IPS-15b (cell line): ENCODE results near the gene GSG1L.

Experiments
- H3K27me3 ChIP-seq: one replicate; pipeline ENCODE4 v1.6.1; 2013; ENCODE audit warnings: low read length; ENCODE audit not compliant: control insufficient read depth, insufficient read depth
- H3K36me3 ChIP-seq: one replicate; pipeline ENCODE4 v1.6.1; 2013; ENCODE audit warnings: low read length; ENCODE audit not compliant: control insufficient read depth, insufficient read depth
- H3K4me1 ChIP-seq: one replicate; pipeline ENCODE4 v1.6.1; 2013; ENCODE audit warnings: mild to moderate bottlenecking, low read length; ENCODE audit not compliant: control insufficient read depth, insufficient read depth
- H3K4me3 ChIP-seq: one replicate; pipeline ENCODE4 v1.5.1; 2013; ENCODE audit warnings: low read depth, low read length
- H3K9ac ChIP-seq: one replicate; pipeline ENCODE4 v1.6.1; 2013; ENCODE audit warnings: low read depth, mild to moderate bottlenecking, low read length
- H3K9me3 ChIP-seq: one replicate; pipeline ENCODE4 v1.6.1; 2013; ENCODE audit warnings: mild to moderate bottlenecking, low read length; ENCODE audit not compliant: control insufficient read depth, insufficient read depth

Gene GSG1L

DNA sequence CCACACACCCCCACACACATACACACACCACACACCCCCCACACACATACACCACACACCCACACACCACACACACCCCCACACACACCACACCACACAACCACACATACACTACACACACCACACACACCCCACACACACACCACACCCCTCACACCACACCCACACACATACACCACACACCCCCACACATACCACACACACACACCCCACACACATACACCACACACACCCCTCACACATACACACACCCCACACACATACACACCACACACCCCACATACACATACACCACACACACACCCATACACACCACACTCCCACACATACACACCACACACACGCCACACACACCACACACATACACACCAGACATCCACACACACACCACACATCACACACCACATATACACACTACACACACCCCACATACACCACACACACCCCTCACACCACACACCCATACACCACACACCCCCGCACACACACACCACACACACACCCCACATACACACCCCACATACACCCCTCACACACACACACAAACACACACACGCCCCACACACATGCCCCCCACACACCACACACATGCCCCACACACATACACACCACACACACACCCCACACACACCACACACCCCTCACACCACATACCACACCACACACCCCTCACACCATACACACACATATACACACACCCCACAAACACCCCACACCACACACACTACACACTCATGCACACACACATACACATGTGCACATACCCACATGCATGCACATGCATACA, 25.9 kb upstream of the GSG1L start:
- Histone ChIP-seq H3K9me3 (no peaks in the 10 kb centered on the region), H3K4me3 (no peak overlapping the region), H3K9ac (no peak overlapping the region), H3K36me3 (no peaks in the 10 kb centered on the region), H3K4me1 (peaks cover 18% of the 10 kb centered on the region), H3K27me3 (no peaks in the 10 kb centered on the region)

DNA sequence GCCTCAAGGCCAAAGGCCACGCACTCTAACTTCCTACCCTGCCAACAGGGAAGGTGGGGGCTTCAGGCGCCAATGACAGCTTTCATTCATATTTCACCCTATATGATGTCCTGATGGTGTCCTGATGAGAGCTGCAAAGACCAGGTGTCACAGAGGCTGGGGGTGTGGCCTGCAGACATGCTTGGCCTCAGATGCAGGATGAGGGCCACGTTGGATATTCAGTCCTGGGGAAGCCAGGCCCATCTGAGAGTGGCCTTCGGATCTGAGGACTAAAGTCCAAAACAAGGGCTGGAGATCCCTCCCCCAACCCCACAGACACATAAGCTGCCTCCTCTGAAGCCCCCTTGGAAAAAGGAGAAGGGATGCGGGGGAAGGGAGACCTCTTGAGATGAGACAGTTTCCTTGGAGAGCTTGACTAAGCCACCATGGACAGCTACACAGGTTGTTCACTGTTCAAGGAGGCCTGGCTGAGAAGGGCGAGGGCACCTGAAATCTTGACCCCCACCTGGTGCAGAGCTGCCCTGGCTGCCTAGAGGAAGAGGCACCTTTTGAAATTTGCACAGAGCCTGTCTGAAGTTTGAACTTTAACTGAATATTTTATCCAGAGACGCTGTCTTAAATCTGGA, 24.3 kb upstream of the GSG1L start:
- no peak overlapping the region for H3K9ac ChIP-seq
- H3K9me3 ChIP-seq: no peaks in the 10 kb centered on the region
- peaks cover 10% of the 10 kb centered on the region for H3K4me1 ChIP-seq
- no peaks in the 10 kb centered on the region for H3K36me3 ChIP-seq
- H3K27me3 ChIP-seq: no peaks in the 10 kb centered on the region
- H3K4me3 ChIP-seq: no peak overlapping the region

DNA sequence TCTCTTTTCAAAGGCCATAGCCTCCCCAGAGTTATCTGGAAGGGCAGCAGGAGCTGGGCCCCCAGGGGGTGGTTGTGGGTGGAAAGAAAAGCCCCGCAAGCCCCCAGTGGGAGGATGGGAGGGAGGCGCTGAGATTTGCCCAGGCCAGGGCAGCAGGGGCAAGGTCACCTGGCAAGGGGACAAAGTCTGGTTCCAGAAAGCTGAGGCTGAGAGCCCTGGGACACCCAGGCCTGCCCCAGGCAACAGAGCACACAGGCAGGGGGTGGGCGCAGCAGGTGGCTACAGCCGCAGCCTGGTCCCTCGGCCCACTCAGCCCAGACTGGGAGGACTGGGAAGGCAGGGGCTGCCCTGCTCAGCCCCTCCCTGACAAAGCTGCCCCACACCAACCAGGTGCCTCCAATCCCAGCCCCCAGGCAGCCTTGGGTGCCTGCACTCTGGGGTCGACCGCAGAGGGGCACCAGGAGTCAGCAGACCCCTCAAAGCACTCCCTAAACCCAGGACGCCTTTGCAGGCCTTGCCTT, 23.7 kb upstream of the GSG1L start:
- Histone ChIP-seq H3K4me3 (no peak overlapping the region), H3K36me3 (no peaks in the 10 kb centered on the region), H3K9me3 (no peaks in the 10 kb centered on the region), H3K27me3 (no peaks in the 10 kb centered on the region), H3K9ac (no peak overlapping the region), H3K4me1 (peaks cover 10% of the 10 kb centered on the region)

DNA sequence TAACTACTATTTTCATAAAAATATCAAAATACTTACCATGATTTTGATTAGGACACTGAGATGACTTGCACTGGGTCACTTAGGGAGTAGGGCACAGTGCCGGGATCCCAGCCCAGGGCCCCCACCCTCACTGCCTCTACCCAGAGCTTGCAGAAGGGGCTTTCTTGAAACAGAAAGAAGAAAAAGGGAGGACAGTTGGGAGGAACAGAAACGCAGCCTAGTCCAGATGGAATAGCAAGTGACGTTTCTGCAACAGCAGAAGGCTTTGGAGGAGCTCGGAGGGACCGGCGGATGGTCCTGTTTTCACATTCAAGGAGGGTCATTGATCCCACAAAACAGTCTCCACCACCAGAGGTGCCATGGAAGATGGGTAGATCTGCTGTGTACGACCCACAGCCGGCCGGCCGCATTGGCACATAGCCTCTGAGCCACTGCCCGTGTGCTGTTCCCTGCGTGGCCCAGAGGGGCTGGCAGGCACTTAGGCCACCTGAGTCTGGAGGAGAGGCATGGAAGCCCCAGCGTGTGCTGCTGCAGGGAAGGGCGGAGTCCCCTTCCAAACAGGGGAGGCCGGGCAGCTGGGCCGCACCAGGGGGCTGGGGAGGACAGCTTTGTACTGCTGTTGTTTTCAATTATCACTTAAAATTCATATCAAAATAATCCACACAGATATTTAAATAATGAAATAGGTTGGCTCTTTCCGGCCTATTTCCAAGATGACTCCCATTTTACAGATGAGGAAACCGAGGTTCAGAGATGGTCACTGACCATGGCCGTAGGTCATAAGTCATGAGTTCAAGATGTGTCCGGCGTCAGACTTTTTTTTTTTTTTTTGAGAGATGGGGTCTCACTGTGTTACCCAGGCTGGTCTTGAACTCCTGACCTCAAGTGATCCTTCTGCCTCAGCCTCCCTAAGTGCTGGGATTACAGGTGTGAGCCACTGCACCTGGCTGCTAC, 22.9 kb upstream of the GSG1L start:
- no peaks in the 10 kb centered on the region for H3K36me3 ChIP-seq
- H3K9ac ChIP-seq: no peak overlapping the region
- no peaks in the 10 kb centered on the region for H3K9me3 ChIP-seq
- no peaks in the 10 kb centered on the region for H3K27me3 ChIP-seq
- no peak overlapping the region for H3K4me3 ChIP-seq
- peaks cover 4% of the 10 kb centered on the region for H3K4me1 ChIP-seq

DNA sequence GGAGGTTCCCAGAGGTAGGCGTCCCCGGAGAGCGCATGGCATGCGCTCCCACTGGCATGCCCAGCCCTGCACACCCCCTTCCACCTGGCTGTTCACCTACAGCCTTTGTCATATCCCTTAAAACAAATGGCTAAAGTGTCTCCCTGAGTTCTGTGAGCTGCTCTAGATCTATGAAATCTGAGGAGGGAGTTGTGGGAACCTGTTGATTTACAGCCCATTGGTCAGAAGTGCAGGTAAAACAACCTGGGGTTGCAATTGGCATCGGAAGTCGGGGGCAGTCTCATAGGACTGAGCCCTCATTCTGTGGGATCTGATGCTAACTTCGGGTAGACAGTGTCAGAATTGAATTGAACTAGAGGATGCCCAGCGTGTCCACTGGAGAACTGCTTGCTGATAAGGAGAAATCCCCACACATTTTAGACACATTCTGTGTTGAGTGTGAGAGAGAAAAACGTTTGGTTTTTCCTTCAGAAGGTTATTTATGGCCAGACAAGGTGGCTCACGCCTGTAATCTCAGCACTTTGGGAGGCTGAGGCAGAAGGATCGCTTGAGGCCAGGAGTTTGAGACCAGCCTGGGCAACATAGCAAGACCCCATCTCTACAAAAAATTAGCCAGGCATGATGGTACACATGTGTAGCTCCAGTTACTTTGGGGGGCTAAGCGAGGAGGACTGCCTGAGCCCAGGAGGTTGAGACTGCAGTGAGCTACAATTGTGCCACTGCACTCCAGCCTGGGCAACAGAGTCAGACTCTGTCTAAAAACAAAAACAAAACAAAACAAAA, 22.1 kb upstream of the GSG1L start:
- no peaks in the 10 kb centered on the region for H3K36me3 ChIP-seq
- no peak overlapping the region for H3K4me3 ChIP-seq
- no peak overlapping the region for H3K9ac ChIP-seq
- H3K27me3 ChIP-seq: no peaks in the 10 kb centered on the region
- H3K4me1 ChIP-seq: no peaks in the 10 kb centered on the region
- H3K9me3 ChIP-seq: no peaks in the 10 kb centered on the region

DNA sequence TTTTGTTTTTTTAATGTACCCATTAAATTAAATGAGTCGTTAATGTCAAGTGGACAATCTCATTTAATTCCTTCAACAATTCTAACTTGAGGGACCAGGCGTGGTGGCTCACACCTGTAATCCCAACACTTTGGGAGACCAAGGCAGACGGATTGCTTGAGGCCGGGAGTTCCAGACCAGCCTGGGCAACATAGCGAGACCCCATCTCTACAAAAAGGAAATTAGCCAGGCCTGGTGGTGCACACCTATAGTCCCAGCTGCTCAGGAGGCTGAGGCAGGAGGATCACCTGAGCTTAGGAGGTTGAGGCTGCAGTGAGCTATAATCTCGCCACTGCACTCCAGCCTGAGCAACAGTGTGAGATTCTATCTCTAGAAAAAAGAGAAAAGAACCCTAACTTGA, 20.7 kb upstream of the GSG1L start:
- Histone ChIP-seq H3K4me1 (no peaks in the 10 kb centered on the region), H3K36me3 (no peaks in the 10 kb centered on the region), H3K9me3 (no peaks in the 10 kb centered on the region), H3K4me3 (no peak overlapping the region), H3K27me3 (no peaks in the 10 kb centered on the region), H3K9ac (no peak overlapping the region)

DNA sequence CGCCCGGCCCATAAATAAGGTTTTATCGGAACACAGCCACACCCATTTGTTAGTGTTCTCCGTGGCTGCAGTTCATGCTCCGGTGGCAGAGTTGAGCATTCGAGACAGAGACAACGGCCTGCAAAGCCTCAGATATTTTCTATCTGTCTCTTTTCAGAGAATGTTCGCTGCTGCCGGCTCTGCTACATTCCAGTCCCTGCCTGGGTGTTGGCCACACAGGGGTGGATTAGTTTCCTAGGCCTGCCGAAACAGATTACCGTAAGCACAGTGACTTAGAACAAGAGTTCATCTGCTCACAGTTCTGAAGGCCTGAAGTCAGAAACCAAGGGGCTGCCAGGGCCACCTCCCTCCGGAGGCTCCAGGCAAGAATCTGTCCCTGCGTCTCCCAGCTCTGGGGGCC, 19.1 kb upstream of the GSG1L start:
- no peaks in the 10 kb centered on the region for H3K9me3 ChIP-seq
- no peak overlapping the region for H3K4me3 ChIP-seq
- no peaks in the 10 kb centered on the region for H3K36me3 ChIP-seq
- H3K27me3 ChIP-seq: no peaks in the 10 kb centered on the region
- no peak overlapping the region for H3K9ac ChIP-seq
- H3K4me1 ChIP-seq: no peaks in the 10 kb centered on the region

DNA sequence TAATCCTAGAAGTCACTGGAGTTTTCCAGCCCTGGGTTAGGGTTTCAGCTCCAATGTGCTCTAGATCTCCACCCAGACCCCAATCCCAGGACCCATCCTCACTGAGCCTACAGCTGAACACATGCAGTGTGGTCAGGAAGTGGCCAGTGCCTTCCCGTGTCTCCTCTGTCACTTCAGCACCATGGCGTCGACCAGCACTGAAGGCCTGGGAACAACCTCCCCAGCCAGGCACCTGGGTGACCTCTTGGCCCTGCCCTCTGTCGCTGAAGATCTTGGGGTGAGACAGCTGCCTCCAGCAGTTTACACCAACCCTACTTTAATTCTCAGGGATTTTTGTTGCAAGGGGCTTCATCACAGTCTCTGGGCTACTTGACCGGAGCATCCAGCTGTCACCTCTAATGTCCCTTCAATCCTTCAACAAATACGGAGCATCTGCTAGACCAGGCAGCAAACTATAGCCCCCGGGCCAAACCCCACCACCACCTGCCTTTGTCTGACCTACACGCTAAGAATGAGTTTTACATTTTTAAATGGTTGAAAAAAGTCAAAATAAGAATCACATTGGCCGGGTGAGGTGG, 18.0 kb upstream of the GSG1L start:
- Histone ChIP-seq H3K9ac (no peak overlapping the region), H3K4me3 (no peak overlapping the region), H3K4me1 (no peaks in the 10 kb centered on the region), H3K9me3 (no peaks in the 10 kb centered on the region), H3K27me3 (no peaks in the 10 kb centered on the region), H3K36me3 (no peaks in the 10 kb centered on the region)

DNA sequence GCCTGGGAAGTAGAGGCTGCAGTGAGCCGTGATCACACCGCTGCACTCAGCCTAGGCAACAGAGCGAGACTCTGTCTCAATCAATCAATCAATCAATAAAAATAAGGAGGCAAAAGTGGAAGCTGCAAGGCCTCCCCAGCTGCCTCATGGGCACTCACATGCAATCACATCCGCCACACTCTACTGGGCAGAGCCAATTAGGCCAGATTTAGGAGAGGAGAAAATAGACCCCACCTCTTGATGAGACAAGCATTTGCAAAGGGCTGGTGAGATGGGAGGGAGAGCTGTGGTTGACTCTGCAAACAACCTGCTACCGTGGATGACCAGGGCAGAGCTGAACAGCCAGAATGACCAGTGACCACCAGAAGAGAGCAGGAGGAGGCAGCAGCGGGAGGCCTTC, 14.7 kb upstream of the GSG1L start:
- H3K4me1 ChIP-seq: no peaks in the 10 kb centered on the region
- no peak overlapping the region for H3K9ac ChIP-seq
- no peaks in the 10 kb centered on the region for H3K9me3 ChIP-seq
- no peak overlapping the region for H3K4me3 ChIP-seq
- no peaks in the 10 kb centered on the region for H3K27me3 ChIP-seq
- H3K36me3 ChIP-seq: no peaks in the 10 kb centered on the region

DNA sequence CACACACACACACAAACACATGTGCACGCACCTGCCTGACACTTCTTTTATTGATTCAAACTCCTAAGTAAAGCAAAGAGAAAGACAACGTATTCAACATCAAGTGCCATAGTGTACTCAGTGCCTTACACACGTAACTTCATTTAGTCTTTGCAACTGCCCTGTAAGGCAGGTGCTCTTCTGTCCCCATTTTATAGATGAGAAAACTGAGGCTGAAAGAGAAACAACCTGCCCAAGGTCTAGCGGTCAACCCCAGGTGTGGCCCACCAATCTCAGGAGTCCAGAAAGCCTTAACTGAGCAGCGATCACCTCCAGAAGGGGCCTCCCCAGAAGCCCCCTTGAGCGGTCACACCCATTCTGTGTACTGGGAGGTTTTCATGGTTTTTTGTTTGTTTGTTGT, 10.3 kb upstream of the GSG1L start:
- Histone ChIP-seq H3K27me3 (no peaks in the 10 kb centered on the region), H3K9me3 (no peaks in the 10 kb centered on the region), H3K9ac (no peak overlapping the region), H3K4me3 (no peak overlapping the region), H3K36me3 (no peaks in the 10 kb centered on the region), H3K4me1 (no peaks in the 10 kb centered on the region)

DNA sequence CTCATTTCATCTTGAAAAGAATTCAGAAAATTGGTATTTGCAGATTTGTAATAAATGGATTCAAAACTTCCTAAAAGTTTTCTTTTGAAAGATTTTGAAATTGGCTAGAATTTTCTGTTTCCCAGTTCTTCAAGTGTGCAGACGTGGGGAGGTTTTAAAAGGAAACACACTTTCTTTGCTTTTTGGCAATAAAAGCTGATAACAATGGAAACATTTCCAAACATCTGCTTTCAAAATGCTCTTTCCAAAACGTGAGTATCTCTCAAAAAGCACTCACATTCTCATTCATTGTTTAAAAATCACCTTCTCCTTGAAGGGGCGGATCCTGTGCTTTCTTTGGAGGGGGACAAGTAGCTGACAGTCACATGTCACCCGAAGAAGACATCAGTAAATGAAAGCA, 8.6 kb upstream of the GSG1L start:
- no peaks in the 10 kb centered on the region for H3K9me3 ChIP-seq
- H3K9ac ChIP-seq: no peak overlapping the region
- no peaks in the 10 kb centered on the region for H3K27me3 ChIP-seq
- H3K36me3 ChIP-seq: no peaks in the 10 kb centered on the region
- no peaks in the 10 kb centered on the region for H3K4me1 ChIP-seq
- no peak overlapping the region for H3K4me3 ChIP-seq
